Measurements from ENCODE around the gene CD6. TPM values are rescaled to one million over a fixed set of nuclear protein-coding genes. Genes with fewer than 3 reads are reported as not detected.

CD6 gene
- total RNA-seq, 1 donor from 2014 or later: 6.1 TPM

GRCh38 chr11:61065955-61066638 lies 94.6 kb downstream of the CD6 start:
- no peak for ATAC-seq
- H3K36me3 ChIP-seq: no peaks in the 10 kb centered on the region
- TF ChIP-seq CTCF (IDR thresholded peaks at IDR 0.05): no peak
- no peak overlapping the region for H3K27ac ChIP-seq
- no peaks in the 10 kb centered on the region for H3K27me3 ChIP-seq (ENCODE audit: low read depth)
- intact Hi-C loops (cut with DNase I): no loop called here
- H3K4me3 ChIP-seq: no peak overlapping the region
- no peaks in the 10 kb centered on the region for H3K9me3 ChIP-seq
- H3K4me1 ChIP-seq: peaks cover 5% of the 10 kb centered on the region
- no peak for DNase-seq

GRCh38 chr11:61066645-61067044 lies 95.2 kb downstream of the CD6 start:
- no peak overlapping the region for H3K27ac ChIP-seq
- DNase-seq (no peak), ATAC-seq (no peak)
- H3K36me3 ChIP-seq: no peaks in the 10 kb centered on the region
- H3K27me3 ChIP-seq (ENCODE audit: low read depth): no peaks in the 10 kb centered on the region
- H3K9me3 ChIP-seq: no peaks in the 10 kb centered on the region
- intact Hi-C loops (cut with DNase I): no loop called here
- no peak overlapping the region for H3K4me3 ChIP-seq
- H3K4me1 ChIP-seq: peaks cover 8% of the 10 kb centered on the region
- TF ChIP-seq CTCF (IDR thresholded peaks at IDR 0.05): no peak

GRCh38 chr11:61067782-61068446 lies 96.4 kb downstream of the CD6 start:
- no peak for ATAC-seq
- Histone ChIP-seq H3K27me3 (ENCODE audit: low read depth) (no peaks in the 10 kb centered on the region), H3K36me3 (no peaks in the 10 kb centered on the region), H3K27ac (no peak overlapping the region), H3K4me3 (no peak overlapping the region), H3K4me1 (peaks cover 11% of the 10 kb centered on the region), H3K9me3 (no peaks in the 10 kb centered on the region)
- intact Hi-C loops (cut with DNase I): no loop called here
- no peak for TF ChIP-seq CTCF (IDR thresholded peaks at IDR 0.05)
- no peak for DNase-seq

GRCh38 chr11:61068581-61068980 lies 97.1 kb downstream of the CD6 start:
- H3K27me3 ChIP-seq (ENCODE audit: low read depth): no peaks in the 10 kb centered on the region
- H3K9me3 ChIP-seq: no peaks in the 10 kb centered on the region
- no peak overlapping the region for H3K4me3 ChIP-seq
- no peaks in the 10 kb centered on the region for H3K36me3 ChIP-seq
- intact Hi-C loops (cut with DNase I): no loop called here
- DNase-seq (no peak), ATAC-seq (no peak)
- peaks cover 11% of the 10 kb centered on the region for H3K4me1 ChIP-seq
- TF ChIP-seq CTCF (IDR thresholded peaks at IDR 0.05): no peak
- H3K27ac ChIP-seq: no peak overlapping the region

- ATAC-seq (no peak), DNase-seq (no peak)
- Histone ChIP-seq H3K27me3 (ENCODE audit: low read depth) (no peaks in the 10 kb centered on the region), H3K4me1 (peaks cover 11% of the 10 kb centered on the region), H3K36me3 (no peaks in the 10 kb centered on the region), H3K9me3 (no peaks in the 10 kb centered on the region), H3K4me3 (no peak overlapping the region), H3K27ac (no peak overlapping the region)
- intact Hi-C loops (cut with DNase I): no loop called here
- TF ChIP-seq CTCF (IDR thresholded peaks at IDR 0.05): no peak
These were observed 97.9 kb downstream of the CD6 start for GRCh38 chr11:61069427-61069826.

Other genes with a start within 250 kb of the CD6 start
- not detected for gene MS4A18, start 247.0 kb upstream of the CD6 start, total RNA-seq
- gene MS4A15, start 214.8 kb upstream of the CD6 start, total RNA-seq: 113 TPM
- gene MS4A10, start 186.3 kb upstream of the CD6 start, total RNA-seq: not detected
- gene CCDC86, start 129.6 kb upstream of the CD6 start, total RNA-seq: 12.6 TPM
- 0.86 TPM for gene PTGDR2, start 115.7 kb upstream of the CD6 start, total RNA-seq
- gene ZP1, start 104.1 kb upstream of the CD6 start, total RNA-seq: not detected
- 58.1 TPM for gene PRPF19, start 65.1 kb upstream of the CD6 start, total RNA-seq
- 142 TPM for gene TMEM109, start 57.5 kb upstream of the CD6 start, total RNA-seq
- 13.9 TPM for gene TMEM132A, start 47.2 kb upstream of the CD6 start, total RNA-seq
- 199 TPM for gene SLC15A3, start 19.5 kb upstream of the CD6 start, total RNA-seq
- gene CD5, start 130.8 kb downstream of the CD6 start, total RNA-seq: 3.5 TPM
- 39.7 TPM for gene VPS37C, start 189.7 kb downstream of the CD6 start, total RNA-seq
- 1.3 TPM for gene PGA3, start 231.8 kb downstream of the CD6 start, total RNA-seq